Measurements from ENCODE around the gene KDM3A.

Gene KDM3A, protein sequence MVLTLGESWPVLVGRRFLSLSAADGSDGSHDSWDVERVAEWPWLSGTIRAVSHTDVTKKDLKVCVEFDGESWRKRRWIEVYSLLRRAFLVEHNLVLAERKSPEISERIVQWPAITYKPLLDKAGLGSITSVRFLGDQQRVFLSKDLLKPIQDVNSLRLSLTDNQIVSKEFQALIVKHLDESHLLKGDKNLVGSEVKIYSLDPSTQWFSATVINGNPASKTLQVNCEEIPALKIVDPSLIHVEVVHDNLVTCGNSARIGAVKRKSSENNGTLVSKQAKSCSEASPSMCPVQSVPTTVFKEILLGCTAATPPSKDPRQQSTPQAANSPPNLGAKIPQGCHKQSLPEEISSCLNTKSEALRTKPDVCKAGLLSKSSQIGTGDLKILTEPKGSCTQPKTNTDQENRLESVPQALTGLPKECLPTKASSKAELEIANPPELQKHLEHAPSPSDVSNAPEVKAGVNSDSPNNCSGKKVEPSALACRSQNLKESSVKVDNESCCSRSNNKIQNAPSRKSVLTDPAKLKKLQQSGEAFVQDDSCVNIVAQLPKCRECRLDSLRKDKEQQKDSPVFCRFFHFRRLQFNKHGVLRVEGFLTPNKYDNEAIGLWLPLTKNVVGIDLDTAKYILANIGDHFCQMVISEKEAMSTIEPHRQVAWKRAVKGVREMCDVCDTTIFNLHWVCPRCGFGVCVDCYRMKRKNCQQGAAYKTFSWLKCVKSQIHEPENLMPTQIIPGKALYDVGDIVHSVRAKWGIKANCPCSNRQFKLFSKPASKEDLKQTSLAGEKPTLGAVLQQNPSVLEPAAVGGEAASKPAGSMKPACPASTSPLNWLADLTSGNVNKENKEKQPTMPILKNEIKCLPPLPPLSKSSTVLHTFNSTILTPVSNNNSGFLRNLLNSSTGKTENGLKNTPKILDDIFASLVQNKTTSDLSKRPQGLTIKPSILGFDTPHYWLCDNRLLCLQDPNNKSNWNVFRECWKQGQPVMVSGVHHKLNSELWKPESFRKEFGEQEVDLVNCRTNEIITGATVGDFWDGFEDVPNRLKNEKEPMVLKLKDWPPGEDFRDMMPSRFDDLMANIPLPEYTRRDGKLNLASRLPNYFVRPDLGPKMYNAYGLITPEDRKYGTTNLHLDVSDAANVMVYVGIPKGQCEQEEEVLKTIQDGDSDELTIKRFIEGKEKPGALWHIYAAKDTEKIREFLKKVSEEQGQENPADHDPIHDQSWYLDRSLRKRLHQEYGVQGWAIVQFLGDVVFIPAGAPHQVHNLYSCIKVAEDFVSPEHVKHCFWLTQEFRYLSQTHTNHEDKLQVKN (N-terminal part only)

DNA sequence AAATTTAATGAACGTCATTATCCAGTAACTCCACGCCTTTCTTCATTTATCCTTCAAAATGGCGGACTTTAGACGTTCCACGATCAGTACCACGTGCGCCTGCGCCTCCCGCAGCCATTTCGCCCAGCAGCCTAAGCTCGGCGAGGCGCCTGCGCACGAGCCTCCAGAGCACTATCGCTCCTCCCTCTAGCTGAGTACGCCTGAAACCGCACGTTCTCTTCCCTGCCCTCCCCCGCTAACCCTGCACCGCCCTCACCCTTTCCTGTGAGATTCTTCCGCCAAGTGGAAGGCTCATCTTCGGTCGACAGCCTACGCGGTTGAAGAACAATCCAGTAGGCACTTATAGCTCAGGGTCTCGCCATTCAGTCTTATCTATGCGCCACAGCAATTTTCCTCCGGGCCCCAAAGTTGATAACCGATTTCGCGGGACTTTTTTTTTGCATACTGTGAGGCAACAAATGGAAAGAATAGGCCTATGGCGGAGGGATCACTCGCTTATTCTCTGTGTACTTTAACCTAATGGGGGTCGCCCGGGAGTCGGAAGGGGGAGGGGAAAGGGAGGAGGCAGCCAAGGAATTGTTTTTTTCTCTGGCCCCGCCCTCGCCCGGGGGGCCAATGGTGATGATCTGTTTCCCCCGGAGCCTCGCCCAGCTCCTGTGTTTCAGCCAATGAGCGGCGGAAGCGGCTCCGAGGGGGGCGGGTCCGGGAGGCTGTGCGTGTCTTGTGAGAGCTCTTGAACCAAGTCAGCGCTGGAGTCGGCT, at the start of gene KDM3A:
KDM3A (plus strand) TSS at position 741 of the 761 bp plus-strand sequence. CDS start 677 bp downstream, outside the sequence.
- peak; percentile 99 for DNase-seq

DNA sequence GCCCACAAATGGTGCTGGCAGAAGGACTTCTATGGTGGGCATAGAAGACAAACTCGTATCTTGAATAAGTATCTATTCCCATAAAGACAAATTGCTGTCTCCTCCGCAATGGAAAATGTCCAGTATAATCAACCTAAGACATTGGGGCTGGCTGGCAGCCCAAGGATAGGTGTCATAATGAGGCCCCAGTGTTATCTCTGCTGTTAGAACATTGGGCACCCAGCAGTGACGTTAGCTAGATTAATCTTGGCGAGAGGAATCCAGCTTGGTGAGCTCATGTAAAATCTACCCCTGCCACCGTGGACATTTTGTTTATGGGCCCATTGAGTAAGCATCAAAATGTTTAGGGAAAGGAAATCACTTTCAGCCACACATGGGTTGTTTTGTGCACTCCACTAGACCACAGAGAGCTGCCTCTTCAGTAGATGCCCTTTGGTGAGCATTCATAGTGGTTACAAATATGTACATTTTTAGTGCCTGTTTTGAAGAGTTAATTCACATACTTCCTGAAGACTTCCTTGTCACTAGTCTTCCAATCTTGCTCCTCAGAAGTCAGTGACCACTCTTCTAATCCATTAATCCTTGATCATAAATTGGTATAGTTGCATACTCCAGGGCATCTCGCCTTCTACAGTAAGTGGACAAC, 48.2 kb upstream of the KDM3A start:
- no peak for DNase-seq

DNA sequence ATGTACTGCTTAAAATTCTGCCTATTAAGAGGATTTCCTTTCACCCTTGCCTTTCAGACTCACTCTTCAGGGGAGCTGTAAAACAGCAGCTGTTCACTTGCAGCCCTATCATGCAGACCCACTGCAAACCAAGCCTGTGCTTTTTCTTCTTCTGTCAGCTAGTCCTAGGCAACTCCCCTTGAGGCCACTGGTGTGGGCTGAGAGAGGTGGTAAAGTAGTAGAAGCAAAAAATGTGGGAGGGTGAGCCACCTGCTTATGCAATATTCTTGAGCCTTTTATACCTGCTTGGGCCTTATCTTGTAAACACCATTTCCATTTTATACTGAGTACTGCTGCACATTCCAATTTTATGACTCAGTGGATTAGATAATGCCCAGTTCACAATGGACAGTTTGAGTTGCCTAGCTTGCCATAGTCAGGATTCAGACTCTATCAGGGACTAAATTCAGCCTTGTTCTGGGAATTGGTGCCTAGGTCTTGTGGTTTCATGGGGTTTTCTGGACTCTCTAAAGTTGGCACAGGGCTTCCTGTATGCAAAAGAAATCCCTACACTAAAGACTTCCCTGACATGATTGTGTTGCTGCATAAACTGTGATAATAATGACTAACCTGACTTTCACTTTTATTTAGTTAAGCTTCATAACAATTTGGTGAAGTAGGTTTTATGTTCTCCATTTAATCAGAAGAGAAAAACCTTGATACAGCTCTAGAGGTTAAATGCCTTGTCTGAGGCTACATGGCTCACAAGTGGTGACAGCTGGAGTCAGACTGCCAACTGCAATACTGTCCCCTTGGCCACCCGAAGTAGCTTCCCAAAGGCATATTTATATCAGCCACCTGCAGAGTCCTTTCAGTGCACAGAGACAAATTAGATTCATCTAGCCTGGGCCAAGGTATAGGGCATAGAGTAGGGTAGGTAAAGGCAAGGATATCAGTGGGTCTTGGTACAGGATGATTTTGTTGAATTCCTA, 47.4 kb upstream of the KDM3A start:
- no peak for DNase-seq

DNA sequence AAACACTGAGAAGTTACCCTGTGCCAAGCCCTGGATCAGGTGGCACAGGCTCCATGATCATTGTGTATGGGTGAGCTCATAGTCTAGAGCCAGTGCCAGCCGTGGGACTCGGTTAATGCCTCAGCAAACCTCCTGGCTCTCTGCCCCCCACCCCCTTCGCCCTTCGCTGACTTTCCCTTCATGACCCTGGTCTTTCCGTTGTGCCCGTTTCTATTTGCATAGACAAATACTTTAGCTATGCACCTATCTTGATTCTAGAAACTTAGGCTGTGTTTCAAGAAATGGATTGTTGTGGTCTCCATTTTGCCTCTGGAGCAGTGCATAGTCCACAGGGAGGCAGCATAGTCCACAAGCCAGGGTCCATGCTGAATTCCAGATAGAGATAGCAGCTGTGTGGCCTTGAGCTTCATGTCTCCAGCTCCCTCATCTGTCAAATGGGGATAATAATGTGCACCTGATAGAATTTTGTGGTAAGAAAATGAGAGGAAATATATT, 44.8 kb upstream of the KDM3A start:
- peak; percentile 13 for DNase-seq

DNA sequence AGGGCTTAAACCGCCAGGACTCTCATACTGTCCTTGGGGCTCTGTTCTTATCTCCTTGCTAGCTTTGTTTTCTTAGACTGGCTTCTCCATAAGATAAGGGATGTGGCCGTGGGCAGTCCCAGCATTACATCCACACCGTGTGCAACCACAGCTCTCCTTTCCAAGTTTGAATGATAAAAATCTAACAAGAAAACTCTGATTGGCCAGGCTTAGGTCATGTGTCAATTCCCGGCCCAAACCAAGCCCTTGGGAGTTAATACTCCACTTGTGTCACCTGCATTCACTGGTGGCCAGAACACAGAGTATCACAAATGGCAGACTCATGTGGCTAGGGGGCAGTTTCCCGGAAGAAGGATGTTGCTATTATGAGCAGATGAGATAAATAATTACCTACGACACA, 43.2 kb upstream of the KDM3A start:
- DNase-seq = no peak

DNA sequence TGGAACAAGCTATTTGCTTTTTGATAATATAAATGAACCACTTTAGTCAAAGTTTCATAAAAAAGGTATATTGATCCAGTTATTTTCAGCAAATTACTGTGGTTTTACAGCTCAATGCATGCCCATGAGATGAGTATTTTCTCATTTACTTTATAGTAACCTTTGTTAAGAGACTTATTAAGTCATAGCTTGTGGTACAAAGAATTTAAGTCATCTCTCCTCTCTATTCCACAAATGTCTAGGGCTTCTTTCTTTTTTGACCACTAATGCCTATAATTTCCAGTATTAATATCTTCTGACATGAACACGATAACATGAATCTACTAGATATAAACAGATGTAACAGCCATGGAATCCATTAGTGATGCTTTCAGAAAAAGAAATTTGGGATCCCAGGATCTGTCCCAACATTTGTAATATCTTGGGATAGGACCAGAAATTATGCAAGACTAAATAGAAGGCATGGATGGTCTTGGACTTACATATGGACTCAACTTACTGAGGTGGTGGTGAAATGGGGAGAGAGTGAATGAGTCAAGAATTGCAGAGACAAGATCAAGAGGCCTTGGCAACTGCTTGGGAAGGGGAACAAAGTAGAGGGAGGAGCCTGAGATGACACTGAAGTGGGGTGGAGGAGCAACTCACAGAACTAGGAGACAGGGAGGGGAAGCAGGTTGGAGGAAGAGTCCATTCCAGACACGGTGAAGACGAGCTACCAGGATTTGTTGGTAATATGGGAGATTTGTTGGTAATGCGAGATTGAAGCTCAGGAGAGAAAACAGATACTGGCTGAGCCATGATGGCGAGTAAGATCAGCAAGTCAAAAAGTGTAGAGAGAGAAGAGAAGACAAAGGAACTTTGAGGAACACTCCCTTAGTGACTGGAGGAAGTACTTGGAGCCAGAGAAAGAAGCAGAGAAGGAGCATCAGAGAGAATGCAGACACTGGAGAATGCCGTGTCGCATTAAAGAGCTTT, 42.4 kb upstream of the KDM3A start:
- no peak for DNase-seq

DNA sequence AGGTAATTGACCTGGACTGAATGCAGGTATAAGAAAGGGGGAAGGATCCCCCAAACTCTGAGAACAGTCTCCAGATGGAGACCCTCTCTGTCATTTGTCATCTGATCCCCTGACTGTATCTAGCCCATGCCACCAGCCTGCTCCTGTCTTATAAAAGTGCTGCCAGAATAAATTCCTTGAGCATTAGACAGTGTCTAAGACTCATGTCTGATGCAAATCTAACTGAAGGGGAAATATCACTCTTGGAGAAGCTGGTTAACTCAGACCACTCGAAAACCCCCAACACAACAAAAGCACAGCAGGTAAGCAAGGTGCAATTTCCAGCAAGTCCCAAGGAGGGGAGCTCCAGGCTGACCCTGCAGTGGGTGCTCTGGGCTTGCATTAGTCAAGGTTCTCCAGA, 40.9 kb upstream of the KDM3A start:
- DNase-seq = no peak

DNA sequence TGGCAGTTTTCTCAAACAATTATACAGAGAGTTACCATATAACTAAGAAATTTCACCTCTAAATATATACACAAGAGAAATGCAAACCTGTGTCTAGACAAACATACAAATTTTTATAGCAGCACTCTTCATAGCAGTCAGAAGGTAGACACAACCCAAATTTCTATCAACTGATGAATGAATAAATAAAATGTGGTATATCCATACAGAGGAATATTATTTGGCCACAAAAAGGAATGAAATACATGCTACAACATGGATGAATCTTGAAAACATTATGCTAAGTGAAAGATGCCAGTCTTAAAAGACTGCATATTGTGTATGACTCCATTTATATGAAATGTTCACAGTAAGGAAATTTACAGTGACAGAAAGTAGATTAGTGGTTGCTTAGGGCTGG, 30.6 kb upstream of the KDM3A start:
- no peak for DNase-seq

DNA sequence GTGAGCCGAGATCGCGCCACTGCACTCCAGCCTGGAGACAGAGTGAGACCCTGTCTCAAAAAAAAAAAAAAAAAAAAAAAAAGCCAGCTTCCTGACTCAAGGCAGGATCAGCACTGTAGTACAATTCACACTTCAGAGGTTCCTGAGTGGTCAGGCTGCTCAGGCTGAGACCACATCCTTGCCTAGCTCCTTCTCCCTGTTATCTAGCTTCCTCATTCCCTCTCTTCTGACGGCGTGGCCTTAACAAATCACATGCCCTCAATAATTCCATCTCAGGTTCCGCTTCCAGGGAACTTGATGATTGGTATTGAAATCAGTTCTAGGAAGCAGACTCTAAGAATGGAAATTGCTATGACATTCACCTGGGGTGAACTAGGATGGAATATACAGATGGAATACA, 29.8 kb upstream of the KDM3A start:
- no peak for DNase-seq

DNA sequence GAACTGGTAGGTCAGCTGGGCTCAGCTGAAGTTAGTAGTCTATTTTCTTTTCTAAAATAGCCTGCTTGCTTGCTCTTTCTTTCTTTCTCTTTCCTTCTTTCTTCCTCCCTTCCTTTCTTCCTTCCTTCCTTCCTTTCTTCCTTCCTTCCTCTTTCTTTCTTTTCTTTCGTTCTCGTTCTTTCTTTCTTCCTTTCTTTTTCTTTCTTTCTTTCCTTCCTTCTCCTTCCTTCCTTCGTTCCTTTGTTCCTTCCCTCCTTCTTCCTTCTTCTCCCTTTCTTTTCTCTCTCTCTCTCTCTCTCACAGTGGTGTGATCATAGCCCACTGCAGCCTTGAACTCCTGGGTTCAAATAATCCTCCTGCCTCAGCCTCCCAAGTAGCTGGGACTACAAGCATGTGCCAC, 29.2 kb upstream of the KDM3A start:
- no peak for DNase-seq

DNA sequence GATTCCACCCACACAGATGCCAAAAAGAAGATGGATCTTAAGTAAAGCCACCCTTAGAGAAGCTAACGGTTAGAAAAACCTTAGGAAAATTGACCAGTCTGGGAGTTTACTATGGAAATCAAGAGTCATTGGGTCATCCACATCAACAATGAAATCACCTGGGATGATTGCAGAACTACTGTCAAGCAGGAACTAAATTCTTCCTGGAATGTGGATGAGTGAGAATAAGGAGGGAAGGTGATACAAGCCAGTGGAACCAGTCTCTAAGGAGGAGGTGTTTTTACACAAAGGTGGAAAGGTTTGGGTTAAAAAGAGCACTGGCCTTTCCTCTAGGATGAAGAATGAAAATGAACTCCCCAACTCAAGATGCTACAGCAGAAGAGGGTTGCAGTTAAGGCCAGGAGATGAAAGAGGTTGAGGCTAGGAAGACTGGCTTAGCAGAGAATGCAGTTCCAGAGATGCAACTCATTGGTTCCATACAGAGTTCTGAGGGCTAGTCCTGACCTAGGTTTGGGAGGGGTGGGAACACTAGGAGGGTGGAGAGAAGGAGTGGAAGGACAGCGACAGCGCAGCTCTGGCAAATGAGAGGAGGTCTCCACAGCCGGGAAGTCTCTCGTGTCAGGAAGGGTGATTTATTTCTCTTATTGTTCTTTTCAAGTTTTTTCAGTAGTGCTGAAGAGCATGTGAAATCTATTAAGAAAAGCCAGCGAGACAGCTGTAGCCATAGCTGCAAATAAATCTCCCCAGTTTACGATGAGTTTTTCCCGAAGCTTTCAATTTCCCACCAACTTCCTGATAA, 27.7 kb upstream of the KDM3A start:
- no peak for DNase-seq

DNA sequence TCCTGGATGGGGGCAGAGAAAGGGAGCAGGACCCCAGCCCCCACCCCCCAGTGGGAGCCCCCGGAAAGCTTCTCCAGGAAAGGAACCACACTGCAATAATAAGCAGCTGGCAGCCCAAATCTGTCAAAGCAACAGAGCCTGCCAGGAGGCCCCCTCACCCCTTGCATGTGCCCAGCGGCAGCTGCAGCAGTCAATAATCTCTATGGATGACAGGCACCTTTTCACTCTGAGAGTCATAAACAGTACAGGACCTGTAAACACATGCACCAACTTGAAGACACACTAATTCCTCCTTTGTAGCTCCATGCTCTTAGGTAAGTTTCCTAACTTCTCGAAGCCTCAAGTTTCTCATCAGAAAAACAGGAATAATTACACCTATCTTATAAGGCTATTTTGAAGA, 26.2 kb upstream of the KDM3A start:
- DNase-seq = no peak

DNA sequence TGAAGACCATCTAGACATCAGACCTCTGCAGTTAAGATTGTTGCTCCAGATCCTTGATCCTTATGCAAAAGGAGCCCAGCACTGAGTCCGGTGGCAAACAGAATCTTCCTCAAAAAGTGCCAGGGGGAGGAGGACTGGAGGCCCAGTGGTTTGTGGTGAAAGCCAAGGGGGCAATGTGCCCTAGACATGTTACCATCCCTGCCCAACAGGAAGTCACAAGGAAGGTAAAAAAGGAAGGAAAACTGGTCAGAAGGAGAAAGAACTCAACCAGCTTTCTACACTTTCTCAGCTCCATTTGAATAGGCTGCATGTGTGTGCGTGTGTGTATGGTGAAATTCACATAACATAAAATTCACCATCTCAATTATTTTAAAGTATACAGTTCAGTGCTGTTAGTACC, 25.0 kb upstream of the KDM3A start:
- DNase-seq = no peak

DNA sequence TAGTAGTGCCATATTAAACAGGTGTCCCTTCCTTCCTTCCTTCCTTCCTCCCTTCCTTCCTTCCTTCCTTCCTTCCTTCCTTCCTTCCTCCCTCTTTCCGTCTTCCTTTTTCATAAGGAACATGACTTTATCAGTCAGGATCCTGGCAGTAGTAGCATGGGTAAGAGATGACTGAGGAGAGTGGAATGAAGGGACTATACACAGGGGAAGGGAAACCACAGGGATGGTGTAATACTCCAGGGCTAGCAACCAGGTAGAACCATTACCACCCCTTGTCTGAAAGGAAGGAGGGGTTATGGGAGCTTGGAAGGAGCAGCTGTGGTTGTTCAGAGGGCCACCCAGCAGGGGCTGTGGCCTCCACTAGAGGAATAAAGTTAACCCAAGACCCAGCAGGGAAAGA, 23.2 kb upstream of the KDM3A start:
- no peak for DNase-seq

DNA sequence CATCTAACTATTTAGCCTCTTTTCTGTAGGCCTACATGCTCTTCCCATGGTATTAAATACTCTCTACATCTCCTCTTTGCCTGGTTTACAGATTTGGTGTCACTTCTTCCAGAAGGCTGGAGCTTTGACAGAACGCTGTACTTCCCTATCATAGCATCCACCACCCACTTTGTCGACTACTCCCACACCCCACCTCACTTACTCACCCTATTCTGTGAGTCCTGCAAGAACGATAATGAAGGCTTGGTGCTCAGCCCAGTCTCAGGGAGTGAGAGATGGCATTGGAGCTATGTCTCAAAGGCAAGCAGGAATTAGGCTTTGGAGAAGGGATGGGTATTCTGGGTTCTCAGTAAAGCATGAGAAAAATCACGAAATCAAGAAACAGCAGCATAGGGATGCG, 20.3 kb upstream of the KDM3A start:
- DNase-seq = no peak

DNA sequence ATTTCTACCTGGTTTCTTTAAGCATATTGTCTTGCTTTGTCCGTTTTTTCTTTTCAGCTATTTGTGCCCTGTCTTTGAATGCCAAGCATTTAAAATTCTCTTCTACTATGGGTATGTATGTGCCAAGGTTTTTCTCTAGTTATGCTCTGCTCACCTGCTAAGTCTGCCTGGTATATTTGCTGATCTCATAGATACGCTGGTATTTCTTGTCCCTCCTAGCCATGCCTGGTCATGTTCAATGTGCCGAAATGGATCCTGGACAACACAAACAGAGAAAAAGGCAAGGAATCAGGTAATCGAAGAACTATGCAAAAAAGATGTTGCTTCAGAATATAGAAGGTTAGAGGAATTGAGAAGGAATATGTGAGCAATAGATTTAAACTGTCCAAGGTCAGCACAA, 14.9 kb upstream of the KDM3A start:
- DNase-seq = no peak

DNA sequence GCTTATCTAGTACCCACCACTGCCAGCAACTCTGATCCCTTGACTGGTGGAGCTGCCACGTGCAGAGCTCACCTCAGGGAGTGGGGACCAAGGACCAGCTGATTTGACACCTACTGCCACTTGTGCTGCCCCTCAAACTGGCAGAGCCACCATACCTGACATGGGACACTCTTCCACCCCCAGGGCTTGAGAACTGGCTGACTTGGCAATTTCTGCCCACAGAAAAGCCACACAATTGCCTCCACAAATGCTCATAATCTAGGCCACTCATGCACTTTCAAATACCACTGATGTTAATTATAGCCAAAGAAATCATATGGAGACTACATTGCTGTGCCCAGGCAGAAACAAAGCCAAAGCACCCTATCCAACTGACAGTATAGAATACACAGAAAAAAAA, 11.8 kb upstream of the KDM3A start:
- DNase-seq = no peak

DNA sequence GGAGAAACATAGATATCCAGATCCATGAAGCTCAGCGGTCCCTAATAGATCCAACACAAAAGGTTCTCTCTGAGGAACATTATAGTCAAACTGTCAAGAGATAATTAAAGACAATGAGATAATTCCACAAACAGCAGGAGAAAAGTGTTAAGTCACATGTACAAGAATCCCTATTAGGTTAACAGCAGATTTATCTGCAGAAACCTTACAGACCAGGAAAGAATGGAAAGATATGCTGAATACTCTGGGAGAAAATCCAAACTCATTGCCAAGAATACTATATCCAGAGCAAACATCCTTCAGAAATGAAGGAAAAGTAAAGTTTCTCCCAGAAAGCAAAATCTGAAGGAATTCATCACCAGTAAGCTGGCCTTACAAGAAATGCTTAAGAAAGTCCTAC, 10.8 kb upstream of the KDM3A start:
- no peak for DNase-seq
